ENCODE results near the gene RUBCNL.

GRCh38 chr13:46303742-46304385, 83.2 kb downstream of the RUBCNL start:
- TF ChIP-seq, protein P1, sequence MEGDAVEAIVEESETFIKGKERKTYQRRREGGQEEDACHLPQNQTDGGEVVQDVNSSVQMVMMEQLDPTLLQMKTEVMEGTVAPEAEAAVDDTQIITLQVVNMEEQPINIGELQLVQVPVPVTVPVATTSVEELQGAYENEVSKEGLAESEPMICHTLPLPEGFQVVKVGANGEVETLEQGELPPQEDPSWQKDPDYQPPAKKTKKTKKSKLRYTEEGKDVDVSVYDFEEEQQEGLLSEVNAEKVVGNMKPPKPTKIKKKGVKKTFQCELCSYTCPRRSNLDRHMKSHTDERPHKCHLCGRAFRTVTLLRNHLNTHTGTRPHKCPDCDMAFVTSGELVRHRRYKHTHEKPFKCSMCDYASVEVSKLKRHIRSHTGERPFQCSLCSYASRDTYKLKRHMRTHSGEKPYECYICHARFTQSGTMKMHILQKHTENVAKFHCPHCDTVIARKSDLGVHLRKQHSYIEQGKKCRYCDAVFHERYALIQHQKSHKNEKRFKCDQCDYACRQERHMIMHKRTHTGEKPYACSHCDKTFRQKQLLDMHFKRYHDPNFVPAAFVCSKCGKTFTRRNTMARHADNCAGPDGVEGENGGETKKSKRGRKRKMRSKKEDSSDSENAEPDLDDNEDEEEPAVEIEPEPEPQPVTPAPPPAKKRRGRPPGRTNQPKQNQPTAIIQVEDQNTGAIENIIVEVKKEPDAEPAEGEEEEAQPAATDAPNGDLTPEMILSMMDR (IDR thresholded peaks at IDR 0.05): no peak
- no peak for TF ChIP-seq SIN3A (IDR thresholded peaks at IDR 0.05; ENCODE audit: borderline replicate concordance, insufficient read depth, low read depth, low read length)
- TF ChIP-seq REST (IDR thresholded peaks at IDR 0.05; ENCODE audit: insufficient read depth in 1 of 2, low read depth in 2 of 2, low read length in 1 of 2): no peak

All from Panc1 (cell line).